K562 (cell line): ENCODE data around the gene FAM114A1. TPM values are rescaled to one million over a fixed set of nuclear protein-coding genes. Genes with fewer than 3 reads are reported as not detected.

Source experiments
- ATAC-seq: fragments of 200-7000 bp; cut with Tn5 transposase; 3 replicates; pipeline ENCODE4 v1.9.1; 2020; ENCODE audit warnings: moderate library complexity
- BruUV-seq: library from RNA; stranded (reverse); fragments of 400-500 nt; replicated peaks from 2 replicates; lab custom pipeline; 2021; lab: Mats Ljungman, UMichigan
- CTCF ChIA-PET: fragments of 300-600 bp; formaldehyde crosslinking; extraction: SDS; loops from one replicate; lab custom pipeline; 2021; ENCODE audit warnings: low intra/inter-chr PET ratio; lab: Yijun Ruan, JAX
- POLR2A ChIA-PET: fragments of 300-600, 350-650 bp; sonication (Branson Sonifier 250); formaldehyde crosslinking; extraction: SDS; loops from one replicate; lab custom pipeline; 2021; ENCODE audit warnings: antibody characterized with exemption, inconsistent platforms; lab: Yijun Ruan, JAX
- DNase-seq, 4 experiments: peaks; one replicate each; pipeline versions ENCODE4 v3.0.0 to v3.0.0-alpha.2; 2011 to 2018; ENCODE audit warnings: low spot score in 3 of 4, mixed read lengths in 3 of 4; ENCODE audit errors: extremely low read depth in 1 of 4
- FAIRE-seq: peaks from 2 replicates; lab custom pipeline; 2011; peaks lifted over from hg19 to GRCh38; lab: Jason Lieb, UNC
- H2AFZ ChIP-seq: 2 replicates; pipeline ENCODE4 v1.6.0; 2011; ENCODE audit warnings: low read depth, low read length, control low read depth, inconsistent platforms
- H3K27ac ChIP-seq: fragments of 200-600 bp; 3 replicates; pipeline ENCODE4 v1.8.0; 2011; ENCODE audit warnings: low read depth, mild to moderate bottlenecking, control low read depth, inconsistent platforms, low read length, moderate library complexity, mixed read lengths; ENCODE audit errors: extremely low read depth
- H3K27me3 ChIP-seq, 2 experiments: fragments of 300-600 bp in 1 of 2; 2 replicates in 1 of 2; 3 replicates in 1 of 2; pipeline versions ENCODE4 v1.6.0 to v1.8.0; 2011; ENCODE audit warnings: inconsistent platforms in 2 of 2, low read length in 2 of 2, mild to moderate bottlenecking in 1 of 2, mixed read lengths in 1 of 2, moderate library complexity in 1 of 2; ENCODE audit not compliant: control insufficient read depth in 2 of 2, insufficient read depth in 2 of 2
- H3K36me3 ChIP-seq: fragments of 300-600 bp; 3 replicates; pipeline ENCODE4 v1.8.0; 2011; ENCODE audit warnings: mild to moderate bottlenecking, low read length, inconsistent platforms; ENCODE audit not compliant: control insufficient read depth, insufficient read depth
- H3K4me1 ChIP-seq, 2 experiments: fragments of 200-600 bp in 1 of 2; replicated peaks in 1 of 2; 2 replicates in 1 of 2; 3 replicates in 1 of 2; pipeline versions ENCODE4 v1.5.1 to v1.8.0; 2011; ENCODE audit warnings: inconsistent platforms in 2 of 2, low read length in 2 of 2, mild to moderate bottlenecking in 1 of 2, mixed read lengths in 1 of 2, moderate library complexity in 1 of 2; ENCODE audit not compliant: control insufficient read depth in 2 of 2, insufficient read depth in 2 of 2
- H3K4me2 ChIP-seq: 2 replicates; pipeline ENCODE4 v1.6.1; 2011; ENCODE audit warnings: low read length, control low read depth, inconsistent platforms, mixed read lengths; ENCODE audit not compliant: insufficient read depth
- H3K4me3 ChIP-seq: fragments of 200-600 bp; sonication (generic), shearing (Covaris generic); 2 replicates; pipeline ENCODE4 v1.5.1; 2016; ENCODE audit warnings: control low read depth, inconsistent platforms
- H3K79me2 ChIP-seq: fragments of 200-600 bp; 3 replicates; pipeline ENCODE4 v1.8.0; 2011; ENCODE audit warnings: low read length, inconsistent platforms; ENCODE audit not compliant: control insufficient read depth, insufficient read depth
- H3K9ac ChIP-seq, 2 experiments: 2 replicates each; pipeline versions ENCODE4 v1.6.0 to v1.6.1; 2011; ENCODE audit warnings: low read depth in 2 of 2, low read length in 2 of 2, control low read depth in 1 of 2, inconsistent platforms in 1 of 2, mild to moderate bottlenecking in 1 of 2, mixed read lengths in 1 of 2; ENCODE audit not compliant: insufficient read depth in 1 of 2
- H3K9me1 ChIP-seq: one replicate; pipeline ENCODE4 v1.6.0; 2011; ENCODE audit warnings: inconsistent platforms, mild to moderate bottlenecking, low read length, moderate library complexity; ENCODE audit not compliant: control insufficient read depth, insufficient read depth
- H3K9me3 ChIP-seq: replicated peaks from 2 replicates; pipeline ENCODE4 v1.5.1; 2011; ENCODE audit warnings: low read depth, low read length, inconsistent platforms; ENCODE audit not compliant: control insufficient read depth, insufficient read depth
- H4K20me1 ChIP-seq: replicated peaks from 2 replicates; pipeline ENCODE4 v1.6.1; 2011; ENCODE audit warnings: low read length, inconsistent platforms, mixed read lengths; ENCODE audit not compliant: control insufficient read depth, insufficient read depth
- BRF1 ChIP-seq: IDR thresholded peaks from 3 replicates; pipeline ENCODE4 v1.6.1; 2011; ENCODE audit warnings: borderline replicate concordance, mild to moderate bottlenecking; ENCODE audit not compliant: insufficient read length; ENCODE audit errors: extremely low read depth
- CREB5 ChIP-seq: fragments of 250-450 bp; sonication (Bioruptor Pico); IDR thresholded peaks from 2 replicates; pipeline ENCODE4 v1.5.0; 2020; ENCODE audit warnings: mild to moderate bottlenecking
- CSDE1 ChIP-seq, 2 experiments: fragments of 450-650 bp; IDR thresholded peaks; 2 replicates each; pipeline ENCODE4 v1.6.1; 2016; ENCODE audit warnings: mild to moderate bottlenecking in 1 of 2
- ILF3 ChIP-seq: fragments of 450-650 bp; IDR thresholded peaks from 2 replicates; pipeline ENCODE4 v1.6.1; 2018; ENCODE audit warnings: antibody characterized with exemption, mild to moderate bottlenecking, moderate library complexity, borderline replicate concordance
- IRF1 ChIP-seq: sonication (generic); formaldehyde crosslinking; IDR thresholded peaks from 2 replicates; pipeline ENCODE4 v1.8.0; 2022; ENCODE audit warnings: missing genetic modification reagents, mild to moderate bottlenecking, borderline replicate concordance
- JUND ChIP-seq, 2 experiments: IDR thresholded peaks; 2 replicates in 1 of 2; 3 replicates in 1 of 2; pipeline ENCODE4 v1.6.1; 2011; ENCODE audit warnings: borderline replicate concordance in 2 of 2, low read depth in 2 of 2, low read length in 2 of 2, improper control_type of control experiment in 1 of 2, missing biosample characterization in 1 of 2, missing genetic modification characterization in 1 of 2, missing genetic modification reagents in 1 of 2
- PML ChIP-seq: IDR thresholded peaks from 2 replicates; pipeline ENCODE4 v1.6.1; 2012; ENCODE audit warnings: low read length, inconsistent platforms
- RFX1 ChIP-seq: fragments of 450-650 bp; IDR thresholded peaks from 2 replicates; pipeline ENCODE4 v1.6.1; 2016; ENCODE audit warnings: mild to moderate bottlenecking, moderate library complexity
- SIN3B ChIP-seq: fragments of 450-650 bp; IDR thresholded peaks from 2 replicates; pipeline ENCODE4 v1.6.1; 2017; ENCODE audit warnings: low read depth, mild to moderate bottlenecking, moderate library complexity
- SREBF2 ChIP-seq: sonication (generic); formaldehyde crosslinking; IDR thresholded peaks from 2 replicates; pipeline ENCODE4 v1.4.0; 2020; ENCODE audit warnings: mild to moderate bottlenecking, missing genetic modification reagents
- SRSF9 ChIP-seq: fragments of 200-400 bp; formaldehyde crosslinking; IDR thresholded peaks from 2 replicates; pipeline ENCODE4 v1.6.1; 2017; ENCODE audit warnings: low read depth, low read length, borderline replicate concordance
- TOE1 ChIP-seq, 2 experiments: fragments of 450-650 bp in 1 of 2; sonication (generic) in 1 of 2; formaldehyde crosslinking in 1 of 2; IDR thresholded peaks; 2 replicates each; pipeline versions ENCODE4 v1.7.1 to v1.8.0; 2016 to 2022; ENCODE audit warnings: borderline replicate concordance in 2 of 2, mild to moderate bottlenecking in 2 of 2, antibody characterized with exemption in 1 of 2, inconsistent platforms in 1 of 2, low read depth in 1 of 2, missing genetic modification reagents in 1 of 2, moderate library complexity in 1 of 2
- ZBTB26 ChIP-seq: fragments of 450-650 bp; formaldehyde crosslinking; IDR thresholded peaks from 2 replicates; pipeline ENCODE4 v1.4.0; 2022; ENCODE audit warnings: missing genetic modification characterization
- ZEB2 ChIP-seq: fragments of 450-650 bp; IDR thresholded peaks from 2 replicates; pipeline ENCODE4 v1.6.1; 2016
- ZNF444 ChIP-seq: fragments of 250-450 bp; sonication (Bioruptor Pico); IDR thresholded peaks from 2 replicates; pipeline ENCODE4 v1.4.0; 2020; ENCODE audit warnings: mild to moderate bottlenecking, moderate library complexity
- ZNF644 ChIP-seq: fragments of 200-800 bp; sonication (Bioruptor generic); IDR thresholded peaks from 2 replicates; pipeline ENCODE4 v1.6.1; 2016; ENCODE audit warnings: low read depth, missing genetic modification characterization, missing compliant biosample characterization
- ZNF668 ChIP-seq: fragments of 250-450 bp; sonication (Bioruptor Pico); IDR thresholded peaks from 2 replicates; pipeline ENCODE4 v1.8.0; 2022; ENCODE audit warnings: mild to moderate bottlenecking, inconsistent platforms
- in situ Hi-C: fragments of 300-500 bp; cut with MboI; formaldehyde crosslinking; loops from 4 replicates; pipeline ENCODE4 v1.15.0; 2018; ENCODE audit warnings: inconsistent platforms, mixed read lengths
- intact Hi-C: fragments of 100-400 bp; cut with micrococcal nuclease; formaldehyde crosslinking; loops from 2 replicates; pipeline ENCODE4 v1.14.2; 2022
- polyA plus RNA-seq, 8 experiments: library from polyadenylated mRNA; depleted of rRNA in 4 of 8; stranded (reverse) in 5 of 8; unstranded in 3 of 8; fragments of >200 nt; fragmentation: Nextera tagmentation in 2 of 8; fragmentation: Illumina TruSeq in 1 of 8; extraction: Ambion mirVana in 2 of 8; extraction: Trizol in 1 of 8; gene quantifications; 2 replicates each; pipeline versions ENCODE4 v1.2.1 to v1.2.3, GENCODE V29; 2011 to 2014; ENCODE audit warnings: inconsistent platforms in 1 of 8, missing spikeins in 1 of 8
- total RNA-seq, 7 experiments: library from RNA; depleted of rRNA in 6 of 7; stranded (reverse); fragments of >200 nt in 6 of 7; fragmentation: Illumina TruSeq in 2 of 7; extraction: Trizol in 2 of 7; gene quantifications; 2 replicates each; pipeline versions ENCODE4 v1.2.1 to v1.2.3, GENCODE V29; 2011 to 2021; ENCODE audit warnings: low replicate concordance in 1 of 7
- TF ChIP-seq, protein P1 (sequence below): fragments of 450-650 bp; IDR thresholded peaks from 2 replicates; pipeline ENCODE4 v1.6.1; 2016; ENCODE audit warnings: low read depth, mild to moderate bottlenecking, moderate library complexity

Gene FAM114A1
- total and polyA plus RNA-seq, 9 of the 15 experiments (the other 6 are each of a cell fraction or from before 2014, with no cell fraction given): 1.8 to 12.0 (median 4.3) TPM

- FAIRE-seq: no peak
- ChIA-PET CTCF (no interaction called here), POLR2A (no interaction called here)
- Histone ChIP-seq H3K27me3 (no peaks in the 10 kb centered on the region), H3K4me1 (peaks cover 0 to 2% of the 10 kb centered on the region in 2 experiments; a peak in 1 of 5 replicates), H3K79me2 (no peaks in the 10 kb centered on the region), H3K36me3 (peaks cover 3% of the 10 kb centered on the region; the same call in 1 of the 3 replicates), H3K9me1 (no peaks in the 10 kb centered on the region), H4K20me1 (no peaks in the 10 kb centered on the region), H3K27ac (no peak overlapping the region), H3K9me3 (no peaks in the 10 kb centered on the region), H2AFZ (no peak overlapping the region)
- intact Hi-C loops: no loop called here
- TF ChIP-seq CREB5 (CRISPR knock-in tag): no peak
- no peak for TF ChIP-seq TOE1 (IDR thresholded peaks at IDR 0.05; ENCODE audit: borderline replicate concordance)
- TF ChIP-seq TOE1 (CRISPR knock-in tag; IDR thresholded peaks at IDR 0.05; ENCODE audit: borderline replicate concordance, low read depth): no peak
- TF ChIP-seq SREBF2 (CRISPR knock-in tag): no peak
- TF ChIP-seq IRF1 (CRISPR knock-in tag): no peak
- no peak for TF ChIP-seq PML
- TF ChIP-seq RFX1: no peak
- no peak for TF ChIP-seq JUND (IDR thresholded peaks at IDR 0.05; ENCODE audit: borderline replicate concordance, low read depth, low read length)
- TF ChIP-seq JUND (tag; IDR thresholded peaks at IDR 0.05; ENCODE audit: borderline replicate concordance, low read depth, low read length): no peak
- TF ChIP-seq, protein P1, sequence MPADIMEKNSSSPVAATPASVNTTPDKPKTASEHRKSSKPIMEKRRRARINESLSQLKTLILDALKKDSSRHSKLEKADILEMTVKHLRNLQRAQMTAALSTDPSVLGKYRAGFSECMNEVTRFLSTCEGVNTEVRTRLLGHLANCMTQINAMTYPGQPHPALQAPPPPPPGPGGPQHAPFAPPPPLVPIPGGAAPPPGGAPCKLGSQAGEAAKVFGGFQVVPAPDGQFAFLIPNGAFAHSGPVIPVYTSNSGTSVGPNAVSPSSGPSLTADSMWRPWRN: no peak
- no peak for TF ChIP-seq ZEB2
- TF ChIP-seq CSDE1 (IDR thresholded peaks at IDR 0.05): no peak
- TF ChIP-seq ZNF444 (CRISPR knock-in tag): no peak
- no peak for TF ChIP-seq SIN3B
- TF ChIP-seq SRSF9: no peak
- no peak for TF ChIP-seq BRF1
- TF ChIP-seq ZBTB26 (CRISPR knock-in tag): no peak
- no peak for TF ChIP-seq ZNF668 (CRISPR knock-in tag)
- TF ChIP-seq ILF3: no peak
- no peak for TF ChIP-seq ZNF644 (tag)
- TF ChIP-seq, all 486 proteins: peak for 0
- DNase-seq (no peak), ATAC-seq (no peak)
- H3K4me2 ChIP-seq: no peak overlapping the region
- H3K9ac ChIP-seq: no peak overlapping the region
- H3K4me3 ChIP-seq: no peak overlapping the region
- in situ Hi-C loops: no loop called here
- no TSS peak for BruUV-seq
Measured at GRCh38 chr4:38907696-38908270, 40.2 kb downstream of the FAM114A1 start.
